HEK293 (cell line): ENCODE results near the gene SAMD14.

Experiments used
- SP2 ChIP-seq: fragments of 450-650 bp; formaldehyde crosslinking; IDR thresholded peaks from 2 replicates; pipeline ENCODE4 v1.5.1; 2016; ENCODE audit warnings: missing biosample characterization, missing genetic modification characterization
- ZFP3 ChIP-seq: fragments of 450-650 bp; formaldehyde crosslinking; IDR thresholded peaks from 2 replicates; pipeline ENCODE4 v1.5.1; 2016; ENCODE audit warnings: low read depth, missing biosample characterization, missing genetic modification characterization
- ZFP37 ChIP-seq: fragments of 450-650 bp; formaldehyde crosslinking; IDR thresholded peaks from 2 replicates; pipeline ENCODE4 v1.5.1; 2016; ENCODE audit warnings: missing biosample characterization, missing genetic modification characterization
- ZNF121 ChIP-seq: fragments of 450-650 bp; formaldehyde crosslinking; IDR thresholded peaks from 2 replicates; pipeline ENCODE4 v1.5.1; 2016; ENCODE audit warnings: missing biosample characterization, missing genetic modification characterization
- ZNF19 ChIP-seq: fragments of 450-650 bp; formaldehyde crosslinking; IDR thresholded peaks from 2 replicates; pipeline ENCODE4; 2016; ENCODE audit warnings: missing biosample characterization, missing genetic modification characterization, low read depth
- ZNF274 ChIP-seq, 2 experiments: fragments of 200-500 bp in 1 of 2; fragments of 450-650 bp in 1 of 2; sonication (Bioruptor generic) in 1 of 2; formaldehyde crosslinking in 1 of 2; IDR thresholded peaks; 2 replicates each; pipeline versions ENCODE4 v1.5.1 to v1.6.1; 2014 to 2016; ENCODE audit warnings: borderline replicate concordance in 1 of 2, inconsistent platforms in 1 of 2, low read length in 1 of 2, missing biosample characterization in 1 of 2, missing genetic modification characterization in 1 of 2
- TF ChIP-seq, protein P1 (sequence below): fragments of 450-650 bp; formaldehyde crosslinking; IDR thresholded peaks from 2 replicates; pipeline ENCODE4 v1.5.1; 2016; ENCODE audit warnings: missing biosample characterization, missing genetic modification characterization
- TF ChIP-seq, protein P2 (sequence below): fragments of 450-650 bp; formaldehyde crosslinking; IDR thresholded peaks from 2 replicates; pipeline ENCODE4 v1.5.1; 2016; ENCODE audit warnings: missing biosample characterization, missing genetic modification characterization

DNA sequence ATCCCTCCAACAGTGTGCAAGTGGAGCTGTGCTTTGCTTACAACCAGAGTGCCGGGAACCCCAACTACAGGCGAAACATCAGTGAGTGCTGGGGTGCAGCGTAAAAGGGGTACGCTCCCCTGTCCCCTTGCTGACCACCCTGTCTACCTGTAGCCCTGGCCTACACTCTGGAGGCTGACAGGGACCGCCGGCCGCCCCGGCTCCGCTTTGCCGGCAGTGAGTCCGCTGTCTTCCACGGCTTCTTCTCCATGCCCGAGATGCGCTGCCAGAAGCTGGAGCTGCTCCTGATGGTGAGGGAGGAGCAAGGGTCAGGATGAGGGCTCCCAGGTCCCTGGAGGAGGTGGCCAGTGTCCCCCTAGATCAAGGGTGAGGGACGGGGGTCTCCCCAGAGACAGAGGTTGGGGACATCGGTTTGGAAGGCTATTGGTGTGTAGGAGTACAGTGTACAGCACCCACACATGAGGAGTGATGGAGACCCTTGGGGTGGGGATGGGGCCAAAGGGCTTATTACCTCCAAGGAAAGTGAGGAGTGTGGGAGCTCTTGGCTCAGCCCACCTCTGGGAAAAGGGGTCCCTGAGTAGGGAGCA, 54.4 kb downstream of the SAMD14 start:
- TF ChIP-seq ZNF274 (IDR thresholded peaks at IDR 0.05; ENCODE audit: low read length): no peak
- no peak for TF ChIP-seq ZNF274 (tag by site-specific recombination; IDR thresholded peaks at IDR 0.05; ENCODE audit: borderline replicate concordance)
- TF ChIP-seq ZFP37 (tag by site-specific recombination): no peak
- TF ChIP-seq, protein P1, sequence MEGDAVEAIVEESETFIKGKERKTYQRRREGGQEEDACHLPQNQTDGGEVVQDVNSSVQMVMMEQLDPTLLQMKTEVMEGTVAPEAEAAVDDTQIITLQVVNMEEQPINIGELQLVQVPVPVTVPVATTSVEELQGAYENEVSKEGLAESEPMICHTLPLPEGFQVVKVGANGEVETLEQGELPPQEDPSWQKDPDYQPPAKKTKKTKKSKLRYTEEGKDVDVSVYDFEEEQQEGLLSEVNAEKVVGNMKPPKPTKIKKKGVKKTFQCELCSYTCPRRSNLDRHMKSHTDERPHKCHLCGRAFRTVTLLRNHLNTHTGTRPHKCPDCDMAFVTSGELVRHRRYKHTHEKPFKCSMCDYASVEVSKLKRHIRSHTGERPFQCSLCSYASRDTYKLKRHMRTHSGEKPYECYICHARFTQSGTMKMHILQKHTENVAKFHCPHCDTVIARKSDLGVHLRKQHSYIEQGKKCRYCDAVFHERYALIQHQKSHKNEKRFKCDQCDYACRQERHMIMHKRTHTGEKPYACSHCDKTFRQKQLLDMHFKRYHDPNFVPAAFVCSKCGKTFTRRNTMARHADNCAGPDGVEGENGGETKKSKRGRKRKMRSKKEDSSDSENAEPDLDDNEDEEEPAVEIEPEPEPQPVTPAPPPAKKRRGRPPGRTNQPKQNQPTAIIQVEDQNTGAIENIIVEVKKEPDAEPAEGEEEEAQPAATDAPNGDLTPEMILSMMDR (tag by site-specific recombination): no peak
- no peak for TF ChIP-seq ZFP3 (tag by site-specific recombination)
- TF ChIP-seq SP2 (tag by site-specific recombination): no peak
- no peak for TF ChIP-seq ZNF19 (tag by site-specific recombination)
- TF ChIP-seq ZNF121 (tag by site-specific recombination): no peak
- TF ChIP-seq, protein P2, sequence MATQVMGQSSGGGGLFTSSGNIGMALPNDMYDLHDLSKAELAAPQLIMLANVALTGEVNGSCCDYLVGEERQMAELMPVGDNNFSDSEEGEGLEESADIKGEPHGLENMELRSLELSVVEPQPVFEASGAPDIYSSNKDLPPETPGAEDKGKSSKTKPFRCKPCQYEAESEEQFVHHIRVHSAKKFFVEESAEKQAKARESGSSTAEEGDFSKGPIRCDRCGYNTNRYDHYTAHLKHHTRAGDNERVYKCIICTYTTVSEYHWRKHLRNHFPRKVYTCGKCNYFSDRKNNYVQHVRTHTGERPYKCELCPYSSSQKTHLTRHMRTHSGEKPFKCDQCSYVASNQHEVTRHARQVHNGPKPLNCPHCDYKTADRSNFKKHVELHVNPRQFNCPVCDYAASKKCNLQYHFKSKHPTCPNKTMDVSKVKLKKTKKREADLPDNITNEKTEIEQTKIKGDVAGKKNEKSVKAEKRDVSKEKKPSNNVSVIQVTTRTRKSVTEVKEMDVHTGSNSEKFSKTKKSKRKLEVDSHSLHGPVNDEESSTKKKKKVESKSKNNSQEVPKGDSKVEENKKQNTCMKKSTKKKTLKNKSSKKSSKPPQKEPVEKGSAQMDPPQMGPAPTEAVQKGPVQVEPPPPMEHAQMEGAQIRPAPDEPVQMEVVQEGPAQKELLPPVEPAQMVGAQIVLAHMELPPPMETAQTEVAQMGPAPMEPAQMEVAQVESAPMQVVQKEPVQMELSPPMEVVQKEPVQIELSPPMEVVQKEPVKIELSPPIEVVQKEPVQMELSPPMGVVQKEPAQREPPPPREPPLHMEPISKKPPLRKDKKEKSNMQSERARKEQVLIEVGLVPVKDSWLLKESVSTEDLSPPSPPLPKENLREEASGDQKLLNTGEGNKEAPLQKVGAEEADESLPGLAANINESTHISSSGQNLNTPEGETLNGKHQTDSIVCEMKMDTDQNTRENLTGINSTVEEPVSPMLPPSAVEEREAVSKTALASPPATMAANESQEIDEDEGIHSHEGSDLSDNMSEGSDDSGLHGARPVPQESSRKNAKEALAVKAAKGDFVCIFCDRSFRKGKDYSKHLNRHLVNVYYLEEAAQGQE (tag by site-specific recombination): no peak
